NAMALWA (cell line): ENCODE data around the gene DLG5.

Source experiments
- DNase-seq: peaks from one replicate; pipeline ENCODE4 v3.0.0-alpha.2; 2015; ENCODE audit warnings: low spot score

The DLG5 gene, protein sequence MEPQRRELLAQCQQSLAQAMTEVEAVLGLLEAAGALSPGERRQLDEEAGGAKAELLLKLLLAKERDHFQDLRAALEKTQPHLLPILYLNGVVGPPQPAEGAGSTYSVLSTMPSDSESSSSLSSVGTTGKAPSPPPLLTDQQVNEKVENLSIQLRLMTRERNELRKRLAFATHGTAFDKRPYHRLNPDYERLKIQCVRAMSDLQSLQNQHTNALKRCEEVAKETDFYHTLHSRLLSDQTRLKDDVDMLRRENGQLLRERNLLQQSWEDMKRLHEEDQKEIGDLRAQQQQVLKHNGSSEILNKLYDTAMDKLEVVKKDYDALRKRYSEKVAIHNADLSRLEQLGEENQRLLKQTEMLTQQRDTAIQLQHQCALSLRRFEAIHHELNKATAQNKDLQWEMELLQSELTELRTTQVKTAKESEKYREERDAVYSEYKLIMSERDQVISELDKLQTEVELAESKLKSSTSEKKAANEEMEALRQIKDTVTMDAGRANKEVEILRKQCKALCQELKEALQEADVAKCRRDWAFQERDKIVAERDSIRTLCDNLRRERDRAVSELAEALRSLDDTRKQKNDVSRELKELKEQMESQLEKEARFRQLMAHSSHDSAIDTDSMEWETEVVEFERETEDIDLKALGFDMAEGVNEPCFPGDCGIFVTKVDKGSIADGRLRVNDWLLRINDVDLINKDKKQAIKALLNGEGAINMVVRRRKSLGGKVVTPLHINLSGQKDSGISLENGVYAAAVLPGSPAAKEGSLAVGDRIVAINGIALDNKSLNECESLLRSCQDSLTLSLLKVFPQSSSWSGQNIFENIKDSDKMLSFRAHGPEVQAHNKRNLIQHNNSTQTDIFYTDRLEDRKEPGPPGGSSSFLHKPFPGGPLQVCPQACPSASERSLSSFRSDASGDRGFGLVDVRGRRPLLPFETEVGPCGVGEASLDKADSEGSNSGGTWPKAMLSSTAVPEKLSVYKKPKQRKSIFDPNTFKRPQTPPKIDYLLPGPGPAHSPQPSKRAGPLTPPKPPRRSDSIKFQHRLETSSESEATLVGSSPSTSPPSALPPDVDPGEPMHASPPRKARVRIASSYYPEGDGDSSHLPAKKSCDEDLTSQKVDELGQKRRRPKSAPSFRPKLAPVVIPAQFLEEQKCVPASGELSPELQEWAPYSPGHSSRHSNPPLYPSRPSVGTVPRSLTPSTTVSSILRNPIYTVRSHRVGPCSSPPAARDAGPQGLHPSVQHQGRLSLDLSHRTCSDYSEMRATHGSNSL (N-terminal part only)

DNA sequence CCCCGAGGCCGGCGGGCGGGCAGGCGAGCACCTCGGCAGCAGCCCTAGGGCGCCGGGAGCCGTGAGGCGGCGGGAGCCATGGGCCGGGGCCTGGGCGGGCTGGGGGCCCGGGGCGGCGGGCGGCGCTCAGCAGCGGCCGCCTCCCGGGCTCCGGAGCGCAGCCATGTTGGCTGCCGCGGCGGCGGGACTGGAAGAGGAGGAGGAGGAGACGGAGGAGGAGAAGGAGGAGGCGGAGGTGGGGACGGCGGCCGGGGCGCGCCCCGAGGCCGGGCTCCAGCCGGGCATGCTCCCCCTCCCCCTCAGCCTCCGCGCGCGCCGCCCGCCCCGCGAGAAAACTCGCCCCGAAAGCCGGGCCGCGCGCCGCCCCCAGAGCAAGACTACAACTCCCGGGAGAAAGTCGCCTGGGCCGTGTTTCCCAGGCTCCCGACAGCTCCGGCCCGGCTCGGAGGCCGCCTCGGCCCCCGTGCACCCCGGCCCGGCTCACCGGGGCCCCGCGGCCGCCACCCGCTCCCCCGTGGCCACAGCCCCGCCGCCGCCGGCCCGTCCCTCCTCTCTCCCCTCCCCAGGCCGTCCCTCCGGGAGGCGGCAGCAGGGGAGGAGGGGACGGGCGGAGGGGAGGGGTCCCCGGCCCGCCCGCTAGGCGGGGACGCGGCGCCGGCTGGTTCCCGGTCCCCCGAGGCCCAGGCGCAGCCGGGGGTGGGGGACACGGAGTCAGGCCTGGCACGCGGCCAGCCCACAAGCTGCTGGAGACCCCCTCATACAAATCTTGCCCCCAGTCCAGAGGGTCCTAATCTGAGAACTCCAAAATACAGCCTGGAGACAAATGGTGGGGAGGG lies at the start of gene DLG5:
Gene DLG5, minus strand, starts transcription at position 190 of the 836 bp plus-strand sequence. CDS start 235 bp downstream, outside the sequence.
- DNase-seq, result no peak

DNA sequence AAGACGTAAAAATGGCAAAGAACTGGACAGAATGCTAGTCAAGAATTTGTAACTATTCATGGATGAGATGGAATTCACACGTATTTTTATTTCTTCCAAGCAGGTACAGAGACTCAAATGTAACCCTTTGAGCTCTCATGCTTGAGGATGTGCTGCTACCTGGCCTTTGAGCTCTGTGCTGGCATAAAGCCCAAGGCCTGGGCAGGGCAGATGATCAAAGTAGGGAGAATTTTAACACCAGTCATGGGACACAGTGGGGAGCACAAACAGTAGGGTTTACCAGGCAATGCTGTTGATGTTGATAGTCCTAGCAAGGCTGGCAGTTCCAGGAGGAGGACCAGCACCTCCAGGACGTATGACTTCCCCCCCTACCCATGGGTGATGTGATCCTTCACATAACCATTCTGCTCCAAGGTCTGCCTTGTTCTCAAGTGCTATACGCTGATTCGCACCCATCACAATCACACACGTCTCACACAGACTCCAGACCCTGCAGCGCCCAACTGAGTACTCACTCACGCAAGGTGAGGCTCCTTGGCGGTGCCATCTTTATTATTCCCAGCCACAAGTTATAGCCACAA lies 48.6 kb upstream of the DLG5 start:
- no peak for DNase-seq

DNA sequence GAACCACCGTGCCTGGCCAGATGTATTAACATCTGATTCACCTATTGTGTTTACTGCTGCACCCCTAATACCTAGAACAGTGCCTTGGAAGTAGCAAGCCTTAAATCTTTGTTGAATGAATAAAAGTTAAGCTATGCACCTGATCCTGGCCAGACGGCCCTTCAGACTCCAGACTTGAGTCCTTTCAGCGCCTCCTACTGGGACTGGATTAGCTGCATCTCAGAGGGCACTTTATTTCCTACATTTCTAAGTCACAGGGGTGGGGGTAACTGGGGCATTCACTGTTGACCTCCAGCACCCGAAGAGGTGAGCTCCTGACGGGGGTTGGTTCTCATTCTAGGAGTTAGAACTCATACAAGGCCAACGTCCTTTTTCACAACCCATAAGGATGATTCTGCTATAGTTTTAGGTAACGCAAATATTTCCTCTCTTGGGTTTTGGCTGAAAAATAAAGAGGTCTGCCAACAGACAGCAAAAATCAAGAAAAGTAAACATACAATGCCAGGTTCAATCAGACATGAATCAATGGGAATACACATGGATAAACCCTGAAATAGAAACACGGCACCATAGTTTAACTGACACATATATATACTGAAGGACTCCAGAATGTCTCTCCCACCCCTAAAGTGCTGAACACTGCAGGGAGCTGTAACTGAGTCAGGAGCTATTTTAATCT lies 48.0 kb upstream of the DLG5 start:
- DNase-seq, result peak; percentile 8

DNA sequence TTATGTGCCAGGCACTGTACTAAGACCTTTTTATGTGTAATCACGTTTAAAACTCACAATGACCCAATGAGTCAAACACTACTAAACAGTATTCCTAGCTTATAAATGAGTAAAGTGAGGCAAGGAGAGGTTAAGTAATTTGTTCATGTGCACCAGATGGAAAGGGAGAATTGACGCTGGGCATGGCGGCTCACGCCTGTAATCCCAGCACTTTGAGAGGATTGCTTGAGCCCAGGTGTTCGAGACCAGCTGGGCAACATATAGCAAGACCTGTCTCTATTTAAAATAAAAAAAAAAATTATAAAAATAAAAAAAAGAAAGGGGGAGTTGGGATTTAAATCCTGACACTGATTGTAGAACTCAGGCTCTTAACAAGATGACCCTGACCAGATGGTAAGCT lies 46.7 kb upstream of the DLG5 start:
- no peak for DNase-seq

DNA sequence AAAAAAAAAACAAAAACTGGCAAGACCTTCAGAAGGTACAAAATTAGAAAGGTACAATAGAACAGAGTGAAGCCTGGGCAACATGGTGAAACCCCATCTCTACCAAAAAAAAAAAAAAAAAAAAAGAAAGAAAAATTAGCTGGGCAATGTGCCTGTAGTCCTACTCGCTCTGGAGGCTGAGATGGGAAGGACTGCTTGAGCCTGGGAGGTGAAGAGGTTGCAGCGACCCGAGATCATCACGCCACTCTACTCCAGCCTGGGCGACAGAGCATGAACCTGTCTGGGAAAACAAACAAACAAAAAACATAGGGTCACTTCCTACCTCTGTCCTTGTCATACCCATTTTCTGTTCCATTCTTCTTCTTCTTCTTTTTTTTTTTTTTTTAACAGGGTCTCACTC lies 45.6 kb upstream of the DLG5 start:
- no peak for DNase-seq

DNA sequence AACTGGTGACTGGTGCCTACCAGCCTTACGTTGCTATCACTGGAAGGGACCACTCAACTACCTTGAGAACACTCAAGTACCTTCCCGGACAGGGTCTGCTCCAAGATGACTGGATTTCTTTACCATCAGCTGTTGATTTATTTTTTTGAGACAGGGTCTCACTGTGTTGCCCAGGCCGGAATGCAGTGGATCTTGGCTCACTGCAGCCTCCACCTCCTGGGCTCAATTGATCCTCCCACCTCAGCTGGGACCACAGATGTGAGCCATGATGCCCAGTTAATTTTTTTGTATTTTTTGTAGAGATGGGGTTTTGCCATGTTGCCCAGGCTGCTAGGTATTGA lies 45.2 kb upstream of the DLG5 start:
- no peak for DNase-seq

DNA sequence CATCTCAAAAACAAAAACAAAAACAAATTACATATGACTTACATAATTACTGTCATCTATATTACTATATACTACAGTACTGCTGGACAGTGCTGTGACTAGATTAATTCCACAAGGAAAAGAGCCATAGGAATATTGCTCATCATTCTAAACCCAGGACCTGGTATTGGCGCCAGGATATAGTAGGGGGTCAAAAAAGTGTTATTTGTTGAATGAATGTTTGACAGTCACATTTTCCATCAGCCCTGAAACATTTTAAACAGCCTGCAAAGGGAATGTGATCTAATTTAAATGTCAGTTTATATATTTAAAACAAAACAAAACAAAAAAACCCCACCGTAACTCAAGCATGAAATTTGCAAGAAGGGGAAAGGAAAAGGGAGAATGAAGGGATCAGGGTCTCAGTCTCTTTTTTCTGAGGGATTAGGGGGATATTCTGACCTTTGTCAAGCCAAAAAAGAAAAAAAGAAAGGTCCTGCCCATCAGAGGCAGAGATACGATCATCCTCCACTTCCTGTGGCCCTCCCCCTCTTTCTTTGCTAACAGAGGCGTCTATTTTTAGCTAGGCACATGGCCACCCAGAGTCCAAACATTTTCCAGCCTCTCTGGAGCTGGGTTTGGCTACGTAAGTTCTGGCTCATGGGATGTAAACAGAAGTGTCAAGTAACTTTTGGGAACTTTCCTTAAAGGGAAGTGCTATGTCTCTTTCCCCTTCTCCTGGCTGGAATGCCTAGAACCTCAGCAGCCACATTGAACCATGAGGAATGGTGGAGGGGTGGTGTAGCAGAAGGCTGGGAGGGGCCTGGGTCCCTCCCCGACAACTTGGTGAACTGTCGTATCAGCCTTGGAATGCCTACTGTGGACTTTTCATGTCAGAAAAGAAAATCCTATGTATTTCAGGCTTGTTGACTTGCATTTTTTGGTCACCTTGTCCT lies 44.6 kb upstream of the DLG5 start:
- DNase-seq, result peak; percentile 2

DNA sequence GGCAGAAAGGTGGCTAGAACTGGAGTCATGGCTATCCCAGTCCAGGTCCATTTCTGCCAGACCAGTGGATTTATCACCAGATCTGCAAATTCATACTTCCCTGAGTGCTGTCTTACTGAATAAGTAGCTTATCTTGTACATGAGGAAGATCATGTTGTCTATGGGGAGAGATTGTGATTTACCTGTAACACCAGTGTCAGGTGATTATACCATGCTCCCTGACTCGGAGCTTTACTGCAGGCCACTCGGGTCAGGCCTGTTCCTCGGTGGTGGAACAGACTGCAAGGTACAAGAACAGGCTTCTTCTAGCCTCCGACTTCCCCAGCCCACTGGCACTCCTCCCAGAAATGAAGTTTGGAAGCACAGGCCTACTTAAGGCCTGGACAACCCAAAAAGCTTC lies 42.6 kb upstream of the DLG5 start:
- no peak for DNase-seq

DNA sequence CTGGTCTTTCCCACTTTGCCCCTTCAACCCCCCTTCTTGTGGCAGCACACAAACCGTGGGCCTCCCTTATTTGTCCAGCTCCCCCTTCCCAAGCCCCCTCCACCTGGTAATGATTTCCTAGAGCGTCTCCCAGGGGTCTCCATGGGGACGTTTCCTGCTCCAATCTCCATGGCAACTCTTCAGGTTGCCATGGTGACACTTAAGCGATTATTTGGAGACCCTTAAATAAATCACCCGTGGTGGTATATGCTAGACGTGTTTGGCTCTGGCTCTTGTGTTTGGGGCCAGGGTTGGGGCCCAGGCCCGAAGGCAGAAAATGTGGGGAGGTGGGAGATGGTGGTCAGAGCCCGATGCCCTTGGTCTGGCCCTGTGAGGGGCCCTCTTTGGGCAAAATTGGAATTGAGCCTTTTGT lies 41.1 kb upstream of the DLG5 start:
- no peak for DNase-seq

DNA sequence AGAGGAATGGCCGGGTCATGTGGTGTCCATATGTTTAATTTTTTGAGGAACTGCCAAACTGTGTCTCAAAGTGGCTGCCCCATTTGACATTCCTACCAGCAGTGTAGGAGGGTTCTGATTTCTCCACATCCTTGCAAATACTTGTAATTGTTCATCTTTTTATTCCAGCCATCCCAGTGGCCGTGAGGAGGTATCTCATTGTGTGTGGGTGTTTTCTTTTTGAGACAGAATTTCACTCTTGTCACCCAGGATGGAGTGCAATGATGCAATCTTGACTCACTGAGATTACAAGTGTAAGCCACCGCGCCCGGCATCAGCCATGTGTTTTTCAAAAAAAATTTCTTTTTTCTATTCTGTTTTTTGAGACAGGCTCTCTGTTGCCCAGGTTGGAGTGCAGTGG lies 38.7 kb upstream of the DLG5 start:
- DNase-seq, result no peak

DNA sequence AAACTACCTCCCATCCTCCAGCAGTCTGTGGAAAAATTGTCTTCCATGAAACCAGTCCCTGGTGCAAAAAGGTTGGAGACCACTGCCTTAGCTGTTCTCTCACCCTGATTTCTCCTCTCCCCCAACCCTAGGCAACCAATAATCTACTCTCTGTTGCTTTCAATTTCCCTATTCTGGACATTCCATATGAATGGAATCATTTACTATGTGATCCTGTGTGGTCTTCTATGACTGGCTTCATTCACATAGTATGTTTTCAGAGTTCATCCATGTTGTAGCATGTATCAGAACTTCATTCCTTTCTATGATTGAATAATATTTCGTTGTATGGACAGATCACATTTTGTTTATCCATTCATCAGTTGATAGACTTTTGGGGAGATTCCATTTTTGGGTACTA lies 38.3 kb upstream of the DLG5 start:
- DNase-seq, result no peak

DNA sequence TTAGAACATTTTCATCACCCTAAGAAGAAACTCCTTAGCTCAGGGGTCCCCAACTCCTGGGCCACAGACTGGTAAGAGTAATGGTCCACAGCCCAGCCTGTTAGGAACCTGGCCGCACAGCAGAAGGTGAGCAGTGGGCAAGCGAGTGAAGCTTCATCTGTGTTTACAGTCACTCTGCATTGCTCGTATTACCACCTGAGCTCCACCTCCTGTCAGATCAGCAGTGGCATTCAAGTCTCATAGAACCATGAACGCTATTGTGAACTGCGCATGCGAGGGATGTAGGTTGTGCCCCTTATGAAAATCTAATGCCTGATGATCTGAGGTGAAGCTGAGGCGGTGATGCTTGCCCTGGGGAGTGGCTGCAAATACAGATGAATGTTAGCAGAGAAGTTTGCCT lies 37.3 kb upstream of the DLG5 start:
- no peak for DNase-seq

DNA sequence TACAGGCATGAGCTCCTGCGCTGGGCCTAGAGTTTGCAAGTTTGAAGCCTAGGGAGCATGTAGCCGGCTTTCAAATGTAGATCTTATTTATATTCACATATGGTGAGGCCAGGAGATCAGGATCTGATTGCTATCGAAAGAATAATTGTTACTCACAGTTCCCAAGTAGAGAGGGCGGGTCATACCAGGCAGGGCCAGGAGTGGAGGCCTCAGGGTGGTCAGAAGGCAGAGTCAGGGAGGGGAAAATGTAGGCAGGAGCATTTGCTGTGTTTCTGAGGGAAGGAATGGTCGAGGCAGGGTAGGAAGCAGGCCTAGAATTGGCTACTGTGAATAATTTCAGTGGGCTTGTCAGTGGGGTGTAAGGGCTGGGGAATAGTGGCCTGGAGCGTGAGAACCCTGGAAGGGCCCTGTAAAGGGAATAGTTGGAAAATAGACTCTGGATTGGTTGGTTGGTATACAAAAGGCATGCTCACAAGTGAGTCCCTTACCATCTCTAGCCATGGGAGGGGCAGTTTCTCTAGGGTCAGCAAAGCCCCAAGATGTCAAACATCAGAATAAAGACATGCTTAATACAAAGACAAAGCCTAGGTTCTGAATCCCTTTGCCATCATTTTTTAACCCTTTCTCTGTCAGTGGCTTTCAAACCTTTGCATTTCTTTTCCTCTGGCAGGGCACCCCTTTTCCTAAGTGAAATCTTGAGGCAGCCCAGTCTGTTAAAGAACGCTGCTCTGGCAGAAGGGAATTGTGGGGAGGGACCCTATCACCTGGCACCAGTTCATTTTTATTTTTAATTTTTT lies 36.0 kb upstream of the DLG5 start:
- no peak for DNase-seq

DNA sequence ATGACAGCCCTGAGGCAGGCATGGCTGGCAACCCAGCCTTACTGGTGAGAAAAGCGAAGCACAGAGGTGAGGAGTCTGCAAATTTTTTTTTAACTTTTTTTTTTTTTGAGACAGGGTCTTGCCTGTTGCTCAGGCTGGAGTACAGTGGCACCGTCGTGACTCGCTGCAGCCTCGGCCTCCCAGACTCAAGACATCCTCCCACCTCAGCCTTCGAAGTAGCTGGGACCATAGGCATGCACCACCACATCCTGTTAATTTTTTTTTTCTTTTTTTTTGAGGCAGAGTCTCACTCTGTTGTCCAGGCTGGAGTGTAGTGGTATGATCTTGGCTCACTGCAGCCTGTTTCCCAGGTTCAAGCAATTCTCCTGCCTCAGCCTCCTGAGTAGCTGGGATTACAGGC lies 35.1 kb upstream of the DLG5 start:
- no peak for DNase-seq

DNA sequence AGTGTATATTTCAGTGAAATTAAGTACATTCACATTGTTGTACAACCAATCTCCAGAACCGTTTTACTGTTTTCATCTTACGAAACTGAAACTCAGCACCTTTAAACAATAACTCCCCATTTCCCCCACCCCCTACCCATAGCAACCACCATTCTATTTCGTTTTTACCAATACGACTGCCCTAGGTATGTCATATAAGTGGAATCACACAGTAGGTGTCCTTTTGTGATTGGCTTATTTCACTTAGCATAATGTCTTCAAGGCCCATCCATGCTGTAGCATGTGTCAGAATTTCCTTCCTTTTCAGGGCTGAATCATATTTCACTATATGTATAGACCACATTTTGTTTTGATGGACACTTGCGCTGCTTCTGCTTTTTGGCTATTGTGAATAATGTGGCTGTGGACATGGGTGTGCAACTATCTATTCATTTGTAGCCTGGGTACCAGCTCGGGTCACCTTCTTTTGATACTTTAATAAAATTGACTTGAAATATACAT lies 34.3 kb upstream of the DLG5 start:
- DNase-seq, result no peak

DNA sequence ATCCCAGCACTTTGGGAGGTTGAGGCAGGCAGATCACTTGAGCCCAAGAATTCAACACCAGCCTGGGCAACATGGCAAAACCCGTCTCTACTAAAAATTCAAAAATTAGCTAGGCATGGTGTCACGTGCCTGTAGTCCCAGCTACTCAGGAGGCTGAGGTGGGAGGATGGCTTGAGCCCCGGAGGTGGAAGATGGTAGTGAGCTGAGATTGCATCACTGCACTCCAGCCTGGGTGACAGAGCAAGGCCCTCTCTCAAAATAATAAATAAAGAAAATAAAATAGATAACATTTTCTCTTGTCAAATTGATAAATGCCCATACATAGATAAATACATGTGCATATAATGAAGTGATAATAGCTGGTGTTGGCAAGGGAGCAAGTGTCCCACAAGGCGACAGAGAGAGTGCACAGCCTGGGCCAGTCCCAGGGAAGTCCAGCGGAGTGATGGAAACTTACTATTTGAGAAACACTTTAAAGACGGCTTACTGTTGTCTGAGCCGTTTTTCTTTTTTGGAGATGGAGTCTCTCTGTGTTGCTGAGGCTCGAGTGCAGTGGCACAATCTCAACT lies 33.4 kb upstream of the DLG5 start:
- DNase-seq, result no peak

DNA sequence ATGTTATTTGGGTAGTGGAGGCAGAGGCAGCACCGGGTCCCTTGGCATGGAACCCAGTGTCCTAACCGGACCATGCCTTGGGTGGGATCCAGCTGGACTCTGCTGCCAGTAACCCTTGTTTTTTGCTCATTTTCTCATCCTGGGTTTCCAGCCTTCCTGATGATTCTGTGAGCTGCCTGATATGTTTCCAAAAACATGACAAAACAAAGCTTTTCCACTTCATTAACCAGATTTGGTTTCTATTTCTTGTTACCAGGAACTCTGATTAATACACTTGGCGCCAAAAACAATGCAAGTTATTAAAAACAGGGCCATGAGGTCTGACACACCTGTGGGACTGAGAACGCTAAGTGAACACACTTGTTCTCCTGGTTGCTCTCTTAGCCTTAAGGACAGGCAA lies 32.8 kb upstream of the DLG5 start:
- no peak for DNase-seq

DNA sequence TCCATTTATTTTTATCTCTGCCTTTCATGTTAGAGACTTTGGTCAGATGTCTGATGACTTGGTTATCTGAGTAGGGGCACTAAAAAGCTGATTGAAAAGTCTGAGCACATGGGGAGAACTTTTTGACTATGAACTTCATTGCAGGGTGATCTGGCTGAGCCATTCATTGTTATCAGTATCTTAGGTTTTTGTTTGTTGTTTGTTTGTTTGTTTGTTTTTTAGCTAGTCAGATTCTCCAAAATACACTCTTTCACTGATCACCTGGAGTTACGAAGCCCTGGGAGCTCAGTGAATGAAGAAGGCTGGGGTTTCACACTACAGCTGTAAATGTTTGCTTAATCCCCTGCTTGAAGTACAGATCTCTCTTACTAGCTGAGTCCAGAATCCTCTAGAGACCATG lies 28.6 kb upstream of the DLG5 start:
- DNase-seq, result no peak
